Neural progenitor cell (in vitro differentiated cells): ENCODE data around the gene BNIP3. TPM values are rescaled to one million over a fixed set of nuclear protein-coding genes. Genes with fewer than 3 reads are reported as not detected.
A peak's percentile ranks its signal among the peaks of the same experiment; 100 is the strongest.

ENCODE experiments used
- DNase-seq: peaks from one replicate; pipeline ENCODE4 v3.0.0-alpha.2; 2016; ENCODE audit warnings: low spot score
- H2AFZ ChIP-seq: fragments of 200-600 bp; sonication (generic); replicated peaks from 2 replicates; pipeline ENCODE4 v1.6.1; 2016; ENCODE audit warnings: antibody characterized with exemption
- H3F3A ChIP-seq: fragments of 200-600 bp; sonication (generic); 2 replicates; pipeline ENCODE4 v1.6.1; 2016; ENCODE audit warnings: antibody characterized with exemption, low read depth
- H3K27ac ChIP-seq: fragments of 200-600 bp; sonication (generic); 2 replicates; pipeline ENCODE4 v1.5.1; 2016; ENCODE audit warnings: mild to moderate bottlenecking
- H3K27me3 ChIP-seq: fragments of 200-600 bp; sonication (generic); 2 replicates; pipeline ENCODE4 v1.6.1; 2016; ENCODE audit warnings: mild to moderate bottlenecking, moderate library complexity
- H3K36me3 ChIP-seq: fragments of 200-600 bp; sonication (generic); 2 replicates; pipeline ENCODE4 v1.5.1; 2016
- H3K4me1 ChIP-seq: fragments of 200-600 bp; sonication (generic); 2 replicates; pipeline ENCODE4 v1.6.1; 2016; ENCODE audit warnings: mixed run types
- H3K4me2 ChIP-seq: fragments of 200-600 bp; sonication (generic); 2 replicates; pipeline ENCODE4 v1.6.1; 2016
- H3K4me3 ChIP-seq: fragments of 200-600 bp; sonication (generic); 2 replicates; pipeline ENCODE4 v1.5.1; 2016
- H3K79me2 ChIP-seq: fragments of 200-600 bp; sonication (generic); 2 replicates; pipeline ENCODE4 v1.6.1; 2016; ENCODE audit warnings: low read depth
- H3K9ac ChIP-seq: fragments of 200-600 bp; sonication (generic); 2 replicates; pipeline ENCODE4 v1.6.1; 2016
- H3K9me3 ChIP-seq: fragments of 200-600 bp; sonication (generic); 2 replicates; pipeline ENCODE4 v1.5.1; 2016; ENCODE audit warnings: low read depth
- H4K20me1 ChIP-seq: fragments of 200-600 bp; sonication (generic); 2 replicates; pipeline ENCODE4 v1.6.1; 2016; ENCODE audit warnings: low read depth
- H3K27ac Mint-ChIP-seq: 3 replicates; pipeline ENCODE4 v1.8.0; 2021; ENCODE audit warnings: mixed read lengths
- H3K27me3 Mint-ChIP-seq: 2 replicates; pipeline ENCODE4 v1.8.0; 2022; ENCODE audit warnings: low read depth, mild to moderate bottlenecking, inconsistent platforms, moderate library complexity, mixed read lengths; ENCODE audit not compliant: insufficient read depth
- H3K36me3 Mint-ChIP-seq: 3 replicates; pipeline ENCODE4 v1.8.0; 2021; ENCODE audit warnings: mixed read lengths
- H3K4me1 Mint-ChIP-seq: 3 replicates; pipeline ENCODE4 v1.8.0; 2021; ENCODE audit warnings: mixed read lengths
- H3K4me3 Mint-ChIP-seq: 3 replicates; pipeline ENCODE4 v1.8.0; 2021; ENCODE audit warnings: mild to moderate bottlenecking, moderate library complexity, mixed read lengths
- H3K9me3 Mint-ChIP-seq: 3 replicates; pipeline ENCODE4 v1.8.0; 2020; ENCODE audit warnings: mixed read lengths
- EZH2 ChIP-seq: fragments of 200-600 bp; sonication (generic); IDR thresholded peaks from 2 replicates; pipeline ENCODE4 v1.6.1; 2017; ENCODE audit warnings: antibody characterized with exemption, mild to moderate bottlenecking, moderate library complexity
- EZH2phosphoT487 ChIP-seq: fragments of 200-600 bp; sonication (generic); IDR thresholded peaks from 2 replicates; pipeline ENCODE4 v1.6.1; 2017; ENCODE audit warnings: antibody characterized with exemption
- total RNA-seq: library from RNA; depleted of rRNA; stranded (reverse); fragments of >200 nt; gene quantifications from 2 replicates; pipeline ENCODE4 v1.2.3, GENCODE V29; 2015; ENCODE audit warnings: low replicate concordance
- TF ChIP-seq, protein P1 (sequence below): fragments of 200-600 bp; sonication (generic); IDR thresholded peaks from 2 replicates; pipeline ENCODE4 v1.5.1; 2017; ENCODE audit warnings: antibody characterized with exemption, mild to moderate bottlenecking

BNIP3 gene
- total RNA-seq, 1 donor from 2014 or later, result 256 TPM

- no peak overlapping the region for H3K4me3 Mint-ChIP-seq
- peaks cover 10% of the 10 kb centered on the region for H3F3A ChIP-seq
- no peak overlapping the region for H3K4me2 ChIP-seq
- H4K20me1 ChIP-seq, result no peaks in the 10 kb centered on the region
- H3K27ac ChIP-seq, result no peak overlapping the region
- no peaks in the 10 kb centered on the region for H3K36me3 Mint-ChIP-seq
- H3K9me3 Mint-ChIP-seq, result no peaks in the 10 kb centered on the region
- peak overlapping the region; percentile 20 for H2AFZ ChIP-seq
- H3K27ac Mint-ChIP-seq, result no peak overlapping the region
- H3K79me2 ChIP-seq, result no peaks in the 10 kb centered on the region
- no peaks in the 10 kb centered on the region for H3K9me3 ChIP-seq
- H3K4me1 Mint-ChIP-seq, result peaks cover 31% of the 10 kb centered on the region
- H3K4me3 ChIP-seq, result no peak overlapping the region
- no peak overlapping the region for H3K9ac ChIP-seq
- peaks cover 8% of the 10 kb centered on the region for H3K27me3 Mint-ChIP-seq
- TF ChIP-seq, protein P1, sequence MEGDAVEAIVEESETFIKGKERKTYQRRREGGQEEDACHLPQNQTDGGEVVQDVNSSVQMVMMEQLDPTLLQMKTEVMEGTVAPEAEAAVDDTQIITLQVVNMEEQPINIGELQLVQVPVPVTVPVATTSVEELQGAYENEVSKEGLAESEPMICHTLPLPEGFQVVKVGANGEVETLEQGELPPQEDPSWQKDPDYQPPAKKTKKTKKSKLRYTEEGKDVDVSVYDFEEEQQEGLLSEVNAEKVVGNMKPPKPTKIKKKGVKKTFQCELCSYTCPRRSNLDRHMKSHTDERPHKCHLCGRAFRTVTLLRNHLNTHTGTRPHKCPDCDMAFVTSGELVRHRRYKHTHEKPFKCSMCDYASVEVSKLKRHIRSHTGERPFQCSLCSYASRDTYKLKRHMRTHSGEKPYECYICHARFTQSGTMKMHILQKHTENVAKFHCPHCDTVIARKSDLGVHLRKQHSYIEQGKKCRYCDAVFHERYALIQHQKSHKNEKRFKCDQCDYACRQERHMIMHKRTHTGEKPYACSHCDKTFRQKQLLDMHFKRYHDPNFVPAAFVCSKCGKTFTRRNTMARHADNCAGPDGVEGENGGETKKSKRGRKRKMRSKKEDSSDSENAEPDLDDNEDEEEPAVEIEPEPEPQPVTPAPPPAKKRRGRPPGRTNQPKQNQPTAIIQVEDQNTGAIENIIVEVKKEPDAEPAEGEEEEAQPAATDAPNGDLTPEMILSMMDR, result peak; percentile 13
- TF ChIP-seq EZH2phosphoT487, result no peak
- no peaks in the 10 kb centered on the region for H3K36me3 ChIP-seq
- no peak for DNase-seq
- peaks cover 36% of the 10 kb centered on the region for H3K27me3 ChIP-seq
- H3K4me1 ChIP-seq, result peaks cover 13% of the 10 kb centered on the region
These were observed 19.7 kb upstream of the BNIP3 start for GRCh38 chr10:132001238-132001972.

DNA sequence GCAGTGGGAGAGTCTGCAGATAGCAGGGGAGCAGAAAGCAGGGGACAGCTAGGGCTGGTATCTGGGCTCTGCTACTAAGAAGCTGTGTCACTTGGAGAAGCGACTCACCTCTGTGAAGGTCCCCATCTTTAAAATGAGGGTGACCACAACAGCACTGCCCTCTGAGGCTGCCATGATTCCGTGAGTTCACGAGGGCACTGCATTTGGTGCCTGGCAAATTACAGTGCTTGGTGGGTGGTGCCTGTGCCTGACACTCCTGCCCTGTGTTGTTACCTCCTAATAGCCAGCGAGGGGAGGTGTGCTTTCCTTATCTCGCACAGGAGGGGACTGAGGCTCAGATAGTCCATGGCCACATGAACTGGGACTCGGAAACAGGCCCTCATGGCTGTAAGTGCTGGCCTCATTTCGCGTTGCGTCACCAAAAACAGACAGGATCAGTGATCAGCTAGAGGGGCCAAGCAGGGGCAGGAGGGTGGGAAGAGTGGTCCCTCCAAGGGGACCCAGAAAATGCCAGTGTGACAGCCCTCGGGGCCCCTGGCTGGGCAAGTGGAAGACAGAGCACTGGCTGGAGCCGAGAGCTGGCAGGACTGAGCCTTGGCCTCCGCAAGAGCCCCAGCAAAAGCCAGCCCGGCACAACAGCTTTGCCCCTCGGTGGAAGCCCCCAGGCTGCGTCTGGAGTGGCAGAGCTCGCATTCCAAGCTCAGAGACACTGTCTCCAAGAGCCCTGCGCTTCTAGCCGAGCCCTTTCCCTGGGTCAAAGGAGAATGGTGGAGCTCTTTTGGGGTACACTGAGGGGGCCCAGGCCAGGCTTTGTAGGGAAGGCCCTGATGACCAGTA is 17.3 kb upstream of the BNIP3 start:
- H3K9me3 ChIP-seq, result no peaks in the 10 kb centered on the region
- H4K20me1 ChIP-seq, result no peaks in the 10 kb centered on the region
- peaks cover 40% of the 10 kb centered on the region for H3K27me3 ChIP-seq
- no peak overlapping the region for H3K4me2 ChIP-seq
- H3K4me1 ChIP-seq, result peaks cover 13% of the 10 kb centered on the region
- peaks cover 8% of the 10 kb centered on the region for H3K27me3 Mint-ChIP-seq
- H3K27ac Mint-ChIP-seq, result no peak overlapping the region
- H3K4me1 Mint-ChIP-seq, result peaks cover 31% of the 10 kb centered on the region
- TF ChIP-seq EZH2phosphoT487 (no peak), EZH2 (no peak)
- TF ChIP-seq, protein P1, result no peak
- H3K4me3 ChIP-seq, result no peak overlapping the region
- no peak for DNase-seq
- H3K36me3 Mint-ChIP-seq, result no peaks in the 10 kb centered on the region
- no peak overlapping the region for H3K4me3 Mint-ChIP-seq
- no peak overlapping the region for H2AFZ ChIP-seq
- H3K27ac ChIP-seq, result no peak overlapping the region
- H3K79me2 ChIP-seq, result no peaks in the 10 kb centered on the region
- peaks cover 10% of the 10 kb centered on the region for H3F3A ChIP-seq
- H3K36me3 ChIP-seq, result no peaks in the 10 kb centered on the region
- no peaks in the 10 kb centered on the region for H3K9me3 Mint-ChIP-seq
- no peak overlapping the region for H3K9ac ChIP-seq

- no peaks in the 10 kb centered on the region for H3K36me3 ChIP-seq
- peak overlapping the region; percentile 74 for H3K4me2 ChIP-seq
- Mint-ChIP-seq H3K27ac (peak overlapping the region; percentile 36), H3K9me3 (no peaks in the 10 kb centered on the region), H3K4me3 (no peak overlapping the region), H3K36me3 (no peaks in the 10 kb centered on the region), H3K4me1 (peaks cover 29% of the 10 kb centered on the region), H3K27me3 (peaks cover 8% of the 10 kb centered on the region)
- H3K9ac ChIP-seq, result no peak overlapping the region
- DNase-seq, result no peak
- H4K20me1 ChIP-seq, result no peaks in the 10 kb centered on the region
- peaks cover 13% of the 10 kb centered on the region for H3K4me1 ChIP-seq
- H3K4me3 ChIP-seq, result peak overlapping the region; percentile 25
- no peaks in the 10 kb centered on the region for H3K79me2 ChIP-seq
- H3K27ac ChIP-seq, result no peak overlapping the region
- peaks cover 40% of the 10 kb centered on the region for H3K27me3 ChIP-seq
- H3F3A ChIP-seq, result peaks cover 10% of the 10 kb centered on the region
- TF ChIP-seq EZH2phosphoT487 (no peak), EZH2 (no peak)
- TF ChIP-seq, protein P1, result no peak
- no peaks in the 10 kb centered on the region for H3K9me3 ChIP-seq
- no peak overlapping the region for H2AFZ ChIP-seq
These were observed 16.5 kb upstream of the BNIP3 start for GRCh38 chr10:131998050-131998844.
